Gastroesophageal sphincter (tissue), 3 donors: ENCODE measurements around the gene TKT.

Experiments
- CTCF ChIP-seq, 4 experiments: fragments of 200-600 bp in 2 of 4; fragments of 450-650 bp in 2 of 4; sonication (generic) in 1 of 4; IDR thresholded peaks; one replicate each; pipeline ENCODE4 v1.5.1; 2017 to 2019; ENCODE audit warnings: antibody characterized with exemption in 4 of 4, mild to moderate bottlenecking in 2 of 4, moderate library complexity in 2 of 4
- EP300 ChIP-seq: sonication (generic); formaldehyde crosslinking; IDR thresholded peaks from one replicate; pipeline ENCODE4 v1.6.1; 2017; ENCODE audit warnings: antibody characterized with exemption, mild to moderate bottlenecking
- POLR2A ChIP-seq, 2 donors: fragments of 450-650 bp; IDR thresholded peaks; one replicate each; pipeline ENCODE4 v1.6.1; 2017; ENCODE audit warnings: antibody characterized with exemption in 2 of 2, mild to moderate bottlenecking in 2 of 2, moderate library complexity in 1 of 2

GRCh38 chr3:53229171-53229570 is 26.7 kb downstream of the TKT start:
- TF ChIP-seq CTCF (IDR thresholded peaks at IDR 0.05): no peak
- TF ChIP-seq POLR2A (IDR thresholded peaks at IDR 0.05): no peak
- no peak for TF ChIP-seq EP300
